Epithelial cell of proximal tubule (primary cell): ENCODE measurements around the gene PEX11G. TPM values are rescaled to one million over a fixed set of nuclear protein-coding genes. Genes with fewer than 3 reads are reported as not detected.

Experiments used
- DNase-seq: peaks from one replicate; pipeline ENCODE4 v3.0.0-alpha.2; 2011; ENCODE audit warnings: low read depth
- H3K4me3 ChIP-seq: 2 replicates; pipeline ENCODE4 v1.5.1; 2011; ENCODE audit warnings: low read depth, mild to moderate bottlenecking, low read length
- total RNA-seq: library from RNA; depleted of rRNA; stranded (reverse); fragments of >200 nt; gene quantifications from 2 replicates; pipeline ENCODE4 v1.2.3, GENCODE V29; 2015
- TF ChIP-seq, protein P1 (sequence below): conservative IDR thresholded peaks from 2 replicates; pipeline ENCODE4 v1.5.1; 2012; ENCODE audit warnings: low read depth, mild to moderate bottlenecking, low read length

PEX11G gene
- total RNA-seq, 1 donor from 2014 or later: 6.2 TPM

DNA sequence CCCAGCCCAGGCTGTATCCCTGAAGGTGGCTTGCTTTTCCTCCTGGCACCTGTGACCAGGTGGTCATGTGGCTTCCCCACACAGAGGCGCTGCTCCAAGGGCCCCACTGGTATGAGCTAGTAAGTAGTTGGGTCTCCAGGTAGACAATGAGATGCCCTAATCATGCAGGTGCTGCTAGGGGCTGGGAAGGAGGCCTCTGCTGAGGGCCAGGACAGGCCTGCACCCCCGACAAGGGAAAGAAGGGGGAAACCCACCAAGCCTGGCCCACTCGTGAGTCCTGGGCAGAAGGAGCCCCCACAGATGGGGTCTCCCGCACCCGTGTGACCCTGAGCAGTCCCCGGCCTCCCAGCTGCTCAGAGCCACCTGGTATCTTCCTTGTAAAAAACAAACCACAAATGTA, 13.2 kb downstream of the PEX11G start:
- DNase-seq: no peak
- no peak overlapping the region for H3K4me3 ChIP-seq
- TF ChIP-seq, protein P1, sequence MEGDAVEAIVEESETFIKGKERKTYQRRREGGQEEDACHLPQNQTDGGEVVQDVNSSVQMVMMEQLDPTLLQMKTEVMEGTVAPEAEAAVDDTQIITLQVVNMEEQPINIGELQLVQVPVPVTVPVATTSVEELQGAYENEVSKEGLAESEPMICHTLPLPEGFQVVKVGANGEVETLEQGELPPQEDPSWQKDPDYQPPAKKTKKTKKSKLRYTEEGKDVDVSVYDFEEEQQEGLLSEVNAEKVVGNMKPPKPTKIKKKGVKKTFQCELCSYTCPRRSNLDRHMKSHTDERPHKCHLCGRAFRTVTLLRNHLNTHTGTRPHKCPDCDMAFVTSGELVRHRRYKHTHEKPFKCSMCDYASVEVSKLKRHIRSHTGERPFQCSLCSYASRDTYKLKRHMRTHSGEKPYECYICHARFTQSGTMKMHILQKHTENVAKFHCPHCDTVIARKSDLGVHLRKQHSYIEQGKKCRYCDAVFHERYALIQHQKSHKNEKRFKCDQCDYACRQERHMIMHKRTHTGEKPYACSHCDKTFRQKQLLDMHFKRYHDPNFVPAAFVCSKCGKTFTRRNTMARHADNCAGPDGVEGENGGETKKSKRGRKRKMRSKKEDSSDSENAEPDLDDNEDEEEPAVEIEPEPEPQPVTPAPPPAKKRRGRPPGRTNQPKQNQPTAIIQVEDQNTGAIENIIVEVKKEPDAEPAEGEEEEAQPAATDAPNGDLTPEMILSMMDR: no peak

DNA sequence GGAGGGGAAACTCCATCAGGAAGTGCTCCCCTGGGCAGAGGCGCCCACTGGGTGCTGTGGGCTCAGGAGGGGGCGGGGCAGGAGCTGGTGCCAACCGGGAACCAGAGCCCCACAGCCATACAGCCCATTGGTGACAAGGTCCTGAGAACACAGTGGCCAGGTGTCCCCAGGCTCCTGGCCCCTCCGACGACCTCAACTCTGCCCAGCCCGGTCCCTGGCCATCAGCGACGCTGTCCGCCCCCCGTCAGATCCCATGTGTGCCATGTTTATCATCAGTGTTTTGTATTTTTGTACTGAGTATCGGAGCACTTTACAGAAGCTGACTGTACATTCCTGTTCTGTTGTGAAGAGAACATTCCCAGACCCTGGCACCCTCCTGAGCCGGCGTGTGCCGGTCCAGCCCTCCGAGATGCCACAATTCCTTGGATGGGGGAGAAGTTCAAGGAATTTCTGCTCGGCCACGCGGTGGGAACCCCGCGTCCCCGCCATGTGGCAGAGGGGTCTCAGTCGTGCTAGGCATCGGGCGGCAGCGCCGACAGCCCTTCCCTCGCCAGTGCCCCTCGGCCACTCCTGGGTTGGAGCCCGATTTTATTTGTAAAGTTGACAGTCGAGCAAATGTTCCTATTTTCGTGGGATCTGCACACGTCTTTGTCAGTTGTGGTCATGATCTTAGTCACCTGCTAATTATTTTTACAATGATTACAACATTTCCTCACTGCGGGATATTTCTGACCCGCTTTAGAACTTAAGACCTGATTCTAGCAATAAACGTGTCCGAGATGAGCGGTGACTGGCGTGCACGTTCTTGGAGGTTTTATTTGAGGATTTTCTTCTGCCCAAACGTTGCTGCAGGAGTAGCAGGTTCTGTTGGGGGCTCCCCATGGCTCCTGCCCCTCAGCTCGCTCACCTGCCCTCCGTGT, 16.9 kb downstream of the PEX11G start:
- no peak for DNase-seq
- TF ChIP-seq, protein P1: no peak
- H3K4me3 ChIP-seq: no peak overlapping the region

DNA sequence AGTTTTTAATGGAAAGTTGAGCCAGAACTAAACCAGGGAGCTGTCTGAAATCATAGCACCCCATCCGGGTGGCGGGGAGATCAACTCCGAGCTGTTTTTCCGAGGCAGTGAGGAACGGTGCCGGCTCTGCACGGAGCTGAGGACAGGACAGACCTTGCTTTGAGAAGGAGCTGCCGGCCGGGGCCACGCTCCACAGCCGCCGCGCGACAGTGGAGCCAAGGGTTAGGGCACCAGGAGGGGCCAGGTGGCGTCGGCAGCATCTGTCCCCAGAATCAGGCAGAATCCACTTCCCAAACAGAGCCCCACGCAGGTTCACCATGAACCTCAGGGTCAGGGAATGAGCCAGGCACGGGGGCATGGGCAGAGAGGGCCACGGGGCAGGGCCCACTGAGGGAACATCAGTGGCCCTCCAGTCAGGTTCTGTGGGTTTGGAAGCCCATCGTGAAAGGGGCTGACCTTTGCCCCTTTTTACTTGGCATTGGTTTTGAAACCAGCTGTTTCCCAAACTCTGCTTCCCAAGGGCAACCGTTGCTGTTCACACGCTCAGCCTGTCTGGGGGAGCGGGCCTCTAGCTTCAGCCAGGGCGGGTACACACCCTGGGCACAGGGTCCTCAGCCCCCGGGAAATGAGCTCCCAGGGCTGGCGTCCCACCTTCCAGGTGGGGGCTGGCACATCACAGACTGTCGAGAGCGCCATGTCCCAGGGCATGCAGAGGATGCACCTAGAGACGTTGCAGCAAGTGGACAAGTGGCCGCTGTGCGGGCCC, 18.1 kb downstream of the PEX11G start:
- DNase-seq: no peak
- no peak overlapping the region for H3K4me3 ChIP-seq
- TF ChIP-seq, protein P1: no peak

DNA sequence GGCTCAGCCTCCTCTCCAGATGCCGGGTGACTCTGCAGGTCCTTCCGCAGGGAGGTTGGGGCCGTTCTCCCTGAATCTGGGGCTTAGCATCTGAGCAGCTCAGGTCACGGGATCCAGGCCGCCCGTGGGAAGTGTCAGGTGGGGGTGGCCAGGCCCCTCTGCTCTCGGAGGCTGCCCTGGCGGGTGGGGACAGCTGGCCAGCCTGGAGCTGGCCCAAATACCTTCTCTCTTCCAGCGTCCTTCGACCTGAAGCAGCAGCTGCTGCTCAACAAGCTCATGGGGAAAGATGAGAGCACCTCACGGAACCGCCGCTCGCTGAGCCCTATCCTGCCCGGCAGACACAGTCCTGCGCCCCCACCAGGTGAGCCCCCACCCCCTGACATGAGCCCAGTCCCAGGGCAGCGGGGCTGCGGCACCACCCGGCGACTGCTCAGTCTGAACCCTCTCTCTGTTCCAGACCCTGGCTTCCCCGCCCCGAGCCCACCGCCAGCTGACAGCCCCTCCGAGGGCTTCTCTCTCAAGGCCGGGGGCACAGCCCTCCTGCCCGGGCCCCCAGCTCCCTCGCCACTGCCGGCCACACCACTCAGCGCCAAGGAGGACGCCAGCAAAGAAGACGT, 19.1 kb downstream of the PEX11G start:
- TF ChIP-seq, protein P1: no peak
- DNase-seq: no peak
- H3K4me3 ChIP-seq: no peak overlapping the region

DNA sequence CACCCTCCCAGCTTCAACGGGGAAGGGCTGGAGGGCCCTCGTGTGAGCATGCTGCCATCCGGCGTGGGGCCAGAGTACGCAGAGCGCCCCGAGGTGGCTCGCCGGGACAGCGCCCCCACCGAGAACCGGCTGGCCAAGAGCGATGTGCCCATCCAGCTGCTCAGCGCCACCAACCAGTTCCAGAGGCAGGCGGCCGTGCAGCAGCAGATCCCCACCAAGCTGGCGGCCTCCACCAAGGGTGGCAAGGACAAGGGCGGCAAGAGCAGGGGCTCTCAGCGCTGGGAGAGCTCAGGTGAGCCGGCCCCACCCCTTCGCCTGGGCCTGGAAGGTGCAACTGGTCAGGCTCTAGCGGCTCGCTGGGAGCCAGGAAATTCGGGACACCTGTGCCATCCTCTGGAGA, 20.0 kb downstream of the PEX11G start:
- TF ChIP-seq, protein P1: no peak
- H3K4me3 ChIP-seq: no peak overlapping the region
- DNase-seq: no peak

DNA sequence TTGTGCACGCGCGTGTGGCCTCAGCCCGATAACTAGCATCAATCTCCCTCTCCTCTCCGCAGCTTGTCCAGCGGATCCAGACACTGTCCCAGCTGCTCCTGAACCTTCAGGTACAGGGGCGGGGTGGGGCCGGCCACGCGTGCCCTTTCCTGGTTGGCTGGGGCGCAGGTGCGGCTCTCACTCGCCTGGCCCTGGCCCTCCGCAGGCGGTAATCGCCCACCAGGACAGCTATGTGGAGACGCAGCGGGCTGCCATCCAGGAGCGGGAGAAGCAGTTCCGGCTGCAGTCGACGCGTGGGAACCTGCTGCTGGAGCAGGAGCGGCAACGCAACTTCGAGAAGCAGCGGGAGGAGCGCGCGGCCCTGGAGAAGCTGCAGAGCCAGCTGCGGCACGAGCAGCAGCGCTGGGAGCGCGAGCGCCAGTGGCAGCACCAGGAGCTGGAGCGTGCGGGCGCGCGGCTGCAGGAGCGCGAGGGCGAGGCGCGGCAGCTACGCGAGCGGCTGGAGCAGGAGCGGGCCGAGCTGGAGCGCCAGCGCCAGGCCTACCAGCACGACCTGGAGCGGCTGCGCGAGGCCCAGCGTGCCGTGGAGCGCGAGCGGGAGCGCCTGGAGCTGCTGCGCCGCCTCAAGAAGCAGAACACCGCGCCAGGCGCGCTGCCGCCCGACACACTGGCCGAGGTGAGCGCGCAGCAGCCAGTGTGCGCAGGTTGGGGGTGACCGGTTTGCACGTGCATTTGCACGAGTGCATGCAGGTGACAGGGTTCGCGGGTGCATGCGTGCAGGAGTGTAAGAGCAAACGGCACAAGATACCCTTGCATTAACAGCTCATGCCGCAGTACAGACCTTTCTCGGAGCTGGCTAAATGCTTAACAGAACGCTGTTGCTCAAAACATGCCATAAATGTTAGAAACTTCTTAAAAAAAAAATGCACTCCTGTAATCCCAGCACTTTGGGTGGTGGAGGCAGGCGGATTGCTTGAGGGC, 21.5 kb downstream of the PEX11G start:
- H3K4me3 ChIP-seq: no peak overlapping the region
- TF ChIP-seq, protein P1: no peak
- DNase-seq: no peak
